DMS114 treated with DMSO at 0.1 percent for 48 hours (cell line): ENCODE results near the gene ELMO1.

Source experiments
- DNase-seq: peaks from one replicate; lab custom pipeline; 2025; ENCODE audit not compliant: unreplicated experiment; lab: John Stamatoyannopoulos, UW

ELMO1 gene

GRCh38 chr7:37376386-37376785, 72.3 kb downstream of the ELMO1 start:
- DNase-seq, result no peak

GRCh38 chr7:37372750-37373149, 75.9 kb downstream of the ELMO1 start:
- DNase-seq, result no peak

GRCh38 chr7:37371755-37372154, 76.9 kb downstream of the ELMO1 start:
- no peak for DNase-seq

- DNase-seq, result no peak
Observed at GRCh38 chr7:37369906-37370305, 78.8 kb downstream of the ELMO1 start.

GRCh38 chr7:37368540-37368939, 80.1 kb downstream of the ELMO1 start:
- DNase-seq, result no peak

GRCh38 chr7:37367010-37367409, 81.7 kb downstream of the ELMO1 start:
- DNase-seq, result no peak

GRCh38 chr7:37366445-37366844, 82.2 kb downstream of the ELMO1 start:
- no peak for DNase-seq

- no peak for DNase-seq
Observed at GRCh38 chr7:37365405-37365804, 83.3 kb downstream of the ELMO1 start.

GRCh38 chr7:37364856-37365255, 83.8 kb downstream of the ELMO1 start:
- no peak for DNase-seq

- no peak for DNase-seq
Observed at GRCh38 chr7:37363536-37364491, 84.8 kb downstream of the ELMO1 start.

- no peak for DNase-seq
Observed at GRCh38 chr7:37362802-37363201, 85.9 kb downstream of the ELMO1 start.

- DNase-seq, result no peak
Observed at GRCh38 chr7:37360484-37360883, 88.2 kb downstream of the ELMO1 start.

GRCh38 chr7:37359662-37360444, 88.8 kb downstream of the ELMO1 start:
- DNase-seq, result no peak

GRCh38 chr7:37359180-37359579, 89.5 kb downstream of the ELMO1 start:
- no peak for DNase-seq

GRCh38 chr7:37357637-37357996, 91.0 kb downstream of the ELMO1 start:
- DNase-seq, result no peak

GRCh38 chr7:37356911-37357636, 91.6 kb downstream of the ELMO1 start:
- no peak for DNase-seq

GRCh38 chr7:37354656-37355131, 94.0 kb downstream of the ELMO1 start:
- no peak for DNase-seq

GRCh38 chr7:37353949-37354655, 94.6 kb downstream of the ELMO1 start:
- no peak for DNase-seq

- peak; percentile 56 for DNase-seq
Observed at GRCh38 chr7:37352974-37353948, 95.4 kb downstream of the ELMO1 start.
